Keratinocyte (primary cell): ENCODE data around the gene SLC2A5.

ENCODE experiments used
- CTCF ChIP-seq, 3 experiments: IDR thresholded peaks in 1 of 3; conservative IDR thresholded peaks in 1 of 3; optimal IDR thresholded peaks in 1 of 3; 2 replicates in 2 of 3; 3 replicates in 1 of 3; pipeline versions ENCODE3 to v1.5.1; 2011; ENCODE audit warnings: low read length in 3 of 3, mild to moderate bottlenecking in 3 of 3, moderate library complexity in 2 of 3, control low read depth in 1 of 3, inconsistent platforms in 1 of 3; ENCODE audit not compliant: insufficient read depth in 2 of 3; ENCODE audit errors: extremely low read depth in 1 of 3
- EZH2 ChIP-seq: IDR thresholded peaks from one replicate; pipeline ENCODE4 v1.6.1; 2012; ENCODE audit warnings: inconsistent platforms, mild to moderate bottlenecking, low read length, moderate library complexity

DNA sequence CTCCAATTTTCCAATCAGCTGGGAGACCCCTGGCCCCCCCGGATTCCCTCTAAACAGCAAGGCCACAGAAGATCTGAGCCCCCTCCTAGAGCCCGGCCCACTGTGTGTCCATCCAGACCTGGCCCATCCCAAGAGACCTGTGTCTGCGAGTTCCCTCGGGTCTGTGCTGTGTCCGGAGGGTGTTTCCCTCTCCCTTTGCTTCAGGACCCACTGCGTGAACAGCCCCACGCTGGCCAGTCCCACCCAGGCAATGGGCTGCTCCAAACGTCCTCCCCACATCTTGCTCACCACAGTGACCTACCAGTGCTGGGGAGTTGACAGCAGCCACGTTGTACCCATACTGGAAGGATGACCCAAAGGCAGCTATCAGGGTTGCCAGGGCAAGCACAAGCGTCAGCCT is 11.6 kb downstream of the SLC2A5 start:
- TF ChIP-seq CTCF (optimal IDR thresholded peaks at IDR 0.05 in 1 of 3, IDR thresholded peaks at IDR 0.05 in 1 of 3, conservative IDR thresholded peaks at IDR 0.05 in 1 of 3; ENCODE audit: extremely low read depth in 1 of 3, insufficient read depth in 2 of 3, low read length in 3 of 3) (no peak), EZH2 (no peak)
